IPS-18c (cell line): ENCODE results near the gene SGCE.

Experiments used
- H3K4me3 ChIP-seq: 2 replicates; pipeline ENCODE4 v1.7.0; 2013; ENCODE audit warnings: low read depth, mild to moderate bottlenecking, low read length, moderate library complexity; ENCODE audit not compliant: insufficient read depth
- H3K9me3 ChIP-seq: one replicate; pipeline ENCODE4 v1.6.1; 2013; ENCODE audit warnings: mild to moderate bottlenecking, low read length, moderate library complexity; ENCODE audit not compliant: control insufficient read depth, insufficient read depth

The SGCE gene

DNA sequence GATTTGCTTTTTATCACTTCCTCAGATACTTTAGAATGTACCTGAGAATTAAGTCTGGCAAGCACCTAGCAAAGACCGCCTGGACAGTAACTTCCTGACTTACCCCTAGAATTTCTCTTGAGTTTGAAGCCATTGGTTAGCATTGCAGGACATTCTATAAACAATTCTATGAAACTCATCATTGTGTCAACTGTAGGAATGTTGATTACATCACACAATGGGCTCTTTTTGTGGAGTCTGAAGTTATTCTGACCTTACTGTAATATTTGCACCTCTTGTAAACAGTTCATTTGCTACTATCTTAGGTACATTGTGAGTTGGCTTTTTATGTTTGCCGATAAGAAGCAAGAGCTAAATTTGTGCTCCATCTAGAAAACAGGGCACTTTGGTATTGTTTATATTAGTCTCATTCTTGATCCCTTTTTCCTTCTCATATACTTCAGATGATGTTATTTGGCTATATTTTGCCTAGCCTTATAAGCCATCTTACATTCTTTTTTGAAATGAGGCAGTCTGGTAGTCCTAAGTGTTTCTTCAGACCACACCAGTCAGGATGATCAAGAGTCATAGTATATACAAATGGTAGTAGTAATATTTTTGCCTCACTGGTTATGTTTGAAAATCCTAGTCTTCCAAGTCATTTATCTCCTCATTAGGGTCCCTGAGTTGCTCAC, 94.0 kb downstream of the SGCE start:
- H3K9me3 ChIP-seq, result no peaks in the 10 kb centered on the region
- no peak overlapping the region for H3K4me3 ChIP-seq

GRCh38 chr7:94559972-94560371, 96.0 kb downstream of the SGCE start:
- Histone ChIP-seq H3K4me3 (no peak overlapping the region), H3K9me3 (no peaks in the 10 kb centered on the region)

GRCh38 chr7:94557215-94557614, 98.7 kb downstream of the SGCE start:
- H3K9me3 ChIP-seq, result no peaks in the 10 kb centered on the region
- no peak overlapping the region for H3K4me3 ChIP-seq

- no peak overlapping the region for H3K4me3 ChIP-seq
Observed at GRCh38 chr7:94556028-94556427, 99.9 kb downstream of the SGCE start.

DNA sequence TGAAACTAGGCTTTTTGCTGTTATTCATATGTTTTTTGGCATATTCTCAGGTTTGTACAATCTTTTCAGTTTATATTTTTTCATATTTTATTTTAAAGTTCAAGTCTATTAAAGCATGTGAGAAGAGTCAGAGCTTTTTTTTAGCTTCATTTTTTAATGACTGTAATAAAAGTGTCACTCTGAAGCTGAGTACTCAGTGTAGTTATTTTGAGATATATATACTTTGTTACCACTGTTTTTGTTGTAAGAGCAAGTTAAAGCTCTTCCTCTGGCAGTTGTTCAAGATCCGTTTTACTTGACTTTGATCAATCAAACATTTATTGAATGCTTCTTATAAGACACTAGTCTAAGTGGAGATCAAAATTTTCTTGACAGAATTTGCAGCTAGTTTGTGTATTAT, 108.8 kb downstream of the SGCE start:
- H3K9me3 ChIP-seq, result no peaks in the 10 kb centered on the region
- no peak overlapping the region for H3K4me3 ChIP-seq

More at GRCh38 chr7:94556028-94556427, 99.9 kb downstream of the SGCE start:
- H3K9me3 ChIP-seq, result no peaks in the 10 kb centered on the region

DNA sequence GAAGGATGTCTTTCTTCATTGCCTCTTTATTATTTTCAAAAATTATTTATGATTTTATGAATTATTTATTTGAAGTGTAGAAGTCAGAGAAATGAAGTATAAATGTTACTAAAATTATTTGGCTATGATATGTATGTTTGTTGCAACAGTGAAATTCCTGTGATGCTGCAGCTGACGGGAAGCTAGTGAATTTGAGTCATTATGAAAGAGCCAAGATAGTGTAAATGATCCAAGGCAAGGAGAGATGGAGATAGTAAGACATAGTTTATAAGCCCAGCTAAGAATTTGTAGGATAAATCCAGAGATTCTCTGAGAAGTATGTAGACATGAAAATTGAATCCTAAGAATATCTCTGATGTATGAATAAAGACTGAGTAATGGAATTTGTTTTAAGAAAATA, 115.5 kb downstream of the SGCE start:
- H3K4me3 ChIP-seq, result no peak overlapping the region
- H3K9me3 ChIP-seq, result no peaks in the 10 kb centered on the region
